SJCRH30 (cell line): ENCODE results near the gene PLCB1. TPM values are rescaled to one million over a fixed set of nuclear protein-coding genes. Genes with fewer than 3 reads are reported as not detected.

Experiments
- DNase-seq, 2 experiments: peaks; one replicate each; pipeline ENCODE4 v3.0.0-alpha.2; 2015 to 2020
- H3K27ac ChIP-seq: fragments of 250-450 bp; sonication (Bioruptor Pico); 2 replicates; pipeline ENCODE4 v1.5.1; 2020; ENCODE audit warnings: mild to moderate bottlenecking, moderate library complexity
- H3K27me3 ChIP-seq: fragments of 250-450 bp; sonication (Bioruptor Pico); 2 replicates; pipeline ENCODE4 v1.5.1; 2020; ENCODE audit warnings: mild to moderate bottlenecking, moderate library complexity
- H3K36me3 ChIP-seq: fragments of 250-450 bp; sonication (Bioruptor Pico); 2 replicates; pipeline ENCODE4 v1.5.1; 2020; ENCODE audit warnings: mild to moderate bottlenecking, moderate library complexity
- H3K4me1 ChIP-seq: fragments of 250-450 bp; sonication (Bioruptor Pico); 2 replicates; pipeline ENCODE4 v1.5.1; 2020; ENCODE audit warnings: mild to moderate bottlenecking, moderate library complexity
- H3K4me3 ChIP-seq: fragments of 250-450 bp; sonication (Bioruptor Pico); 2 replicates; pipeline ENCODE4 v1.5.1; 2020; ENCODE audit warnings: mild to moderate bottlenecking, moderate library complexity
- H3K9me3 ChIP-seq: fragments of 250-450 bp; sonication (Bioruptor Pico); replicated peaks from 2 replicates; pipeline ENCODE4 v1.5.1; 2020; ENCODE audit warnings: mild to moderate bottlenecking, moderate library complexity
- total RNA-seq: library from RNA; depleted of rRNA; stranded (reverse); fragments of >200 nt; shearing (Covaris generic); gene quantifications from 2 replicates; pipeline ENCODE4 v1.2.3, GENCODE V29; 2014

Gene PLCB1
- total RNA-seq, 1 experiment from 2014 or later: 13.4 TPM

DNA sequence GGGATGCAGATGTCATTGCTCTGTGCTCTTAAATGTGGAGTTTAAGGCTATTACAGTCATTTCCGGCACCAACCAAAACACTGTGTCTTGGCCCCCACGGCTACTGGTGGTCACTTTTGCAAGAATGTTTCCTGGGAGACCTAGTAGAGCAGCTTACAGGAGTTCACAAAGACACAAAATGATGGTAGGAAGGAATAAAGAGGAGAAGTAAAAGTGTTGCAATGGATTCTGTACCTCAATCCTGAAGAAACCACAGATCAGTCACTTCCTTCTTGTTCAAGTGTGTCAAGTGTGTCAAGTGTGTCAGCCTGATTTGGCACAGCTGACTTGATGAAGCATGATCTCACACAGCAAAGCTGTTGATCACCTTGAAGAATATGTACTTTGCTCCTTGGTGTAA, 344.0 kb downstream of the PLCB1 start:
- no peaks in the 10 kb centered on the region for H3K9me3 ChIP-seq
- H3K27me3 ChIP-seq: no peaks in the 10 kb centered on the region
- no peak for DNase-seq
- H3K36me3 ChIP-seq: no peaks in the 10 kb centered on the region
- no peak overlapping the region for H3K4me3 ChIP-seq
- H3K4me1 ChIP-seq: no peaks in the 10 kb centered on the region
- no peak overlapping the region for H3K27ac ChIP-seq

- Histone ChIP-seq H3K27me3 (no peaks in the 10 kb centered on the region), H3K4me1 (no peaks in the 10 kb centered on the region), H3K27ac (no peak overlapping the region), H3K4me3 (no peak overlapping the region), H3K9me3 (0 out of 2 replicates have a peak, but pooled peaks cover 3% of the 10 kb centered on the region), H3K36me3 (no peaks in the 10 kb centered on the region)
- DNase-seq: no peak
These were observed 348.5 kb downstream of the PLCB1 start for GRCh38 chr20:8480597-8480996.

- no peak for DNase-seq
- H3K36me3 ChIP-seq: no peaks in the 10 kb centered on the region
- no peak overlapping the region for H3K4me3 ChIP-seq
- no peak overlapping the region for H3K27ac ChIP-seq
- H3K27me3 ChIP-seq: no peaks in the 10 kb centered on the region
- 0 out of 2 replicates have a peak, but pooled peaks cover 3% of the 10 kb centered on the region for H3K9me3 ChIP-seq
- H3K4me1 ChIP-seq: no peaks in the 10 kb centered on the region
These were observed 355.6 kb downstream of the PLCB1 start for GRCh38 chr20:8487696-8488095.

DNA sequence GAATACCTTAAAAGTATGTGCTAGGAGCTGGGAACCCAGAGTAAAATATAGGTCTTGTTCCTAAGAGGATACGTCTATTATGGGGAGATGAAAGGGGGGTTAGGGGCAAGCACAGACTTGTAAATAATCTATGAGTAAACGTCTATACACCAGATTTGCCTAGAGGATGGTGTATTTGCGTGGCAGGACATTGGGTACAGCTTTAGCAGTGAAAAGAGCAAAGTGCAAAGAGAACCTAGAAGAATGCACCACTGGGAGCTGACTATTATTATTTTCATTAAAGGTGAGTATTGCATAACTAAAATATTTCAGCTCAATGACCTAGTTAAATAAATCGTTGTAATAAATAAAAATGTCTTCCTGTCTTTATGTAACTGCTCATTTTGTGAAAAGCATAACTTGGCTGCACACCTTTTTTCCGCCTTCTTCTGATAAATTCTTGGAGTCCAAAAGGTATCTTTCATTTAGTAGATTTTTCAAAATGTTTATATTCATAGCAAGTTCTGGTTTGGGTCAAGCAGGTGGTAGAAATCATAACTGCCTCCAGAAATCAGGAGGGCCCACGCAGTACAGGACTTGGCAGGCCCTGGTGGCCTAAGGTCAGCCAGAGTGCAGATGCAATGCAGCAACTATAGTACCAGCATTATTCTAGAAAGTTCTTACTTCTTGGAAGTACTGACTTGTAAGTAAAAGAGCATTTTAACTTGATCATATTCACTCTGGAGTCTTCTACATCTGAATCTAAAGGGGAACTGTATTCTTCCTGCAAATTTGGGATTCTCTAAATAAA, 357.2 kb downstream of the PLCB1 start:
- Histone ChIP-seq H3K27ac (no peak overlapping the region), H3K27me3 (no peaks in the 10 kb centered on the region), H3K9me3 (no peaks in the 10 kb centered on the region), H3K36me3 (no peaks in the 10 kb centered on the region), H3K4me1 (no peaks in the 10 kb centered on the region), H3K4me3 (no peak overlapping the region)
- no peak for DNase-seq

- no peaks in the 10 kb centered on the region for H3K4me1 ChIP-seq
- no peak for DNase-seq
These were observed 358.2 kb downstream of the PLCB1 start for GRCh38 chr20:8490076-8490830.

DNA sequence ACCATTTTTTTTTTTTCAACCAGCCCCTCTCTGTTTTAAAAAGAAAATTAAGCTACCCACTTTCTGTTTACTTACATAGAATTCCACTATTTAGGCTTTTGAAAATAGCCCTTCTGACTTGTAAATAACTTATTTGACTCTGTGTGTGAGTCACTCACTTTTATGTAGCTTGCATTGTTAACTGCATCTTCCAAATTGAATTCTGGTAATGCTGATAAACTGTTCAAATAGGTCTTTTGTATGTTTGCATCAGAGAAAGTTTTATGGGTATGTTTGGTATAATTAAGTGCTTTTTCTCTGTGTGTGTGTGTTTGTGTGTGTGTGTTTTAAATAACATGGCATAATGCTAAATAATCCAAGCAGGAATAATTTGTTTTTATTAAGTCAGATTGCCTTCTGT, 360.1 kb downstream of the PLCB1 start:
- H3K27ac ChIP-seq: no peak overlapping the region
- no peaks in the 10 kb centered on the region for H3K9me3 ChIP-seq
- no peak for DNase-seq
- H3K27me3 ChIP-seq: no peaks in the 10 kb centered on the region
- no peaks in the 10 kb centered on the region for H3K36me3 ChIP-seq
- H3K4me3 ChIP-seq: no peak overlapping the region
- no peaks in the 10 kb centered on the region for H3K4me1 ChIP-seq

More at GRCh38 chr20:8490076-8490830, 358.2 kb downstream of the PLCB1 start:
- Histone ChIP-seq H3K4me3 (no peak overlapping the region), H3K27ac (no peak overlapping the region), H3K9me3 (no peaks in the 10 kb centered on the region), H3K27me3 (no peaks in the 10 kb centered on the region), H3K36me3 (no peaks in the 10 kb centered on the region)

DNA sequence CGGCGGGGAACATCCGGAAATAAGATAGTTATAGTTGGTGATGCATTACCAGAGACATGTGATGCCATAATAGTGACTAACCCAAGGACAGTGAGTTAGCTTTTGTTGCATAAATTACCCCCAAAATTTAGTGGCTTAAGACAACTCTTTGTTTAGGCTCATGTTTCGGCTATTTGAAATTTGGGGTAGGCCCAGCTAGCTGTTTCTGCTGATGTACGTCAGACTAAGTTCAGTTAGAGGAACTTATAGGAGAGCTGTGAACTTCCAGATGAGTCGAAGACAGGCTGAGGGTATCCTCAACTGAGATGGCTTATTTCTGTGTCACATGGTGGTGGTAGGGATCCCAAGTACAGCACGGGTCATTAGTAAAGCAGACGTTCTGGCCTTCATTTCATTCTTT, 366.5 kb downstream of the PLCB1 start:
- no peak overlapping the region for H3K4me3 ChIP-seq
- no peak for DNase-seq
- no peak overlapping the region for H3K27ac ChIP-seq
- H3K9me3 ChIP-seq: no peaks in the 10 kb centered on the region
- no peaks in the 10 kb centered on the region for H3K27me3 ChIP-seq
- H3K4me1 ChIP-seq: no peaks in the 10 kb centered on the region
- H3K36me3 ChIP-seq: no peaks in the 10 kb centered on the region

DNA sequence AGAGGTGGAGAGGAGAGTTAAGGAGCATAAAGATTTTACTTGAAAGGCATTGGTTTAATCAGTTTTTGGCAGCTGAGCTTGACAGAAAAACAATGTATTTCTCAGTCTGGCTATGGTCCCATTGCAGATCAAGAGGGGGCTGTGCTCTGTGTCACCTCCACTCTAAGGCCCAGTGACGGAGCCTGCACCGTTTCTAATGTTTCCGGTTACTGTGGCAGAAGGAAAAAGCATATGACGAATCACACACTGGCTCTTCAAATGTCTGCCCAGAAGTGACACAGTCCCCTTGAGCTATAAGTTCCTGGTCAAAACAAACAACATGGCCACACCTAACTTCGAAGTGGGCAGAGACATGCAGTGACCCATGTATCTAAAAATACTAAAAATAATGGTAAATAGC, 372.0 kb downstream of the PLCB1 start:
- DNase-seq: no peak
- Histone ChIP-seq H3K27ac (no peak overlapping the region), H3K9me3 (no peaks in the 10 kb centered on the region), H3K4me3 (no peak overlapping the region), H3K27me3 (no peaks in the 10 kb centered on the region), H3K4me1 (no peaks in the 10 kb centered on the region), H3K36me3 (no peaks in the 10 kb centered on the region)

- DNase-seq: no peak
- Histone ChIP-seq H3K4me3 (no peak overlapping the region), H3K4me1 (no peaks in the 10 kb centered on the region), H3K9me3 (no peaks in the 10 kb centered on the region), H3K27ac (no peak overlapping the region), H3K36me3 (no peaks in the 10 kb centered on the region), H3K27me3 (no peaks in the 10 kb centered on the region)
These were observed 373.6 kb downstream of the PLCB1 start for GRCh38 chr20:8505476-8506200.

- no peak overlapping the region for H3K27ac ChIP-seq
- H3K4me1 ChIP-seq: no peaks in the 10 kb centered on the region
- no peaks in the 10 kb centered on the region for H3K36me3 ChIP-seq
- no peak overlapping the region for H3K4me3 ChIP-seq
- H3K9me3 ChIP-seq: no peaks in the 10 kb centered on the region
- no peak for DNase-seq
- H3K27me3 ChIP-seq: no peaks in the 10 kb centered on the region
These were observed 375.2 kb downstream of the PLCB1 start for GRCh38 chr20:8507231-8507630.

GRCh38 chr20:8509809-8510208, 377.7 kb downstream of the PLCB1 start:
- H3K36me3 ChIP-seq: no peaks in the 10 kb centered on the region

GRCh38 chr20:8510808-8511207, 378.7 kb downstream of the PLCB1 start:
- DNase-seq: no peak
- Histone ChIP-seq H3K9me3 (no peaks in the 10 kb centered on the region), H3K4me3 (no peak overlapping the region), H3K36me3 (no peaks in the 10 kb centered on the region), H3K4me1 (no peaks in the 10 kb centered on the region), H3K27ac (no peak overlapping the region), H3K27me3 (no peaks in the 10 kb centered on the region)

More at GRCh38 chr20:8509809-8510208, 377.7 kb downstream of the PLCB1 start:
- no peaks in the 10 kb centered on the region for H3K9me3 ChIP-seq
- no peak overlapping the region for H3K27ac ChIP-seq
- H3K4me3 ChIP-seq: no peak overlapping the region
- DNase-seq: no peak
- H3K27me3 ChIP-seq: no peaks in the 10 kb centered on the region
- no peaks in the 10 kb centered on the region for H3K4me1 ChIP-seq

- Histone ChIP-seq H3K27me3 (no peaks in the 10 kb centered on the region), H3K36me3 (no peaks in the 10 kb centered on the region), H3K4me3 (no peak overlapping the region), H3K4me1 (no peaks in the 10 kb centered on the region), H3K27ac (no peak overlapping the region), H3K9me3 (no peaks in the 10 kb centered on the region)
- no peak for DNase-seq
These were observed 379.9 kb downstream of the PLCB1 start for GRCh38 chr20:8512003-8512402.

DNA sequence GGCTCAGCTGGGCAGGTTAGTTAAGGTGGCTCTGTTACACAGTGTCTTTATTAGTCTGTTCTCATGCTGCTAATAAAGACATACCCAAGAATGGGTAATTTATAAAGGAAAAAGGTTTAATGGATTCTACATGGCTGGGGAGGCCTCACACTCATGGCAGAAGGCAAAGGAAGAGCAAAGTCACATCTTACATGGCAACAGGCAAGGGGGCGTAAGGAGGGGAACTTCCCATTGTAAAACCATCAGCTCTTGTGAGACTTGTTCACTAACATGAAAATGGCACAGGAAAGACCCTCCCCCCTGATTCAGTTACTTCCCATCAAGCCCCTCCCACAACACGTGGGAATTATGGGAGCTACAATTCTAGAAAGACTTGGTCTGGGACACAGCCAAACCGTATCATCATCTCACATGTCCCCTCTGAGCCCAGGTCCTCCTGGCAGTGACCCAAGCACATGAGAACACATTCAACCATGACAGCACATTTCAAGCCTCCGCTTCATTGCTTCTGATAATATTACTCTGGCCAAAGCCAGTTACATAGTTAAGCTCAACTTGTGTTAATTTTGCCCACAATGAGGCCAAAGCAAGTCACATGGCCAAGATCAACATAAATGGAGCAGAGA, 383.9 kb downstream of the PLCB1 start:
- no peaks in the 10 kb centered on the region for H3K27me3 ChIP-seq
- DNase-seq: no peak
- H3K27ac ChIP-seq: no peak overlapping the region
- no peaks in the 10 kb centered on the region for H3K4me1 ChIP-seq
- H3K9me3 ChIP-seq: no peaks in the 10 kb centered on the region
- H3K4me3 ChIP-seq: no peak overlapping the region
- H3K36me3 ChIP-seq: no peaks in the 10 kb centered on the region

DNA sequence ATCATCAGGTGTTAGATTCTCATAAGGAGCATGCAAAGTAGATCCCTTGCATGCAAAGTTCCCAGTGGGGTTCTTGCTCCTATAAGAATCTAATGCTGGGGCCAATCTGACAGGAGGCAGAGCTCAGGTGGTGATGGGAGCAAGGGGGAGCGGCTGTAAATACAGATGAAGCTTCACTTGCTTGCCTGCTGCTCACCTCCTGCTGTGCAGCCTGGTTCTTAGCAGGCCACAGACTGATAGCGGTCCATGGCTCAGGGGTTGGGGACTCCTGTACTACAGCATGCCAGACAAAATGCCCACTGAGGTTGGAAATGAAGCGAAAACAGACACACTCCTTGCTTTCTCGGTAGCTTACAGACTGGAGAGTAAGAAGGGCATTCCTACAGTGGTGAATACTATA, 386.8 kb downstream of the PLCB1 start:
- no peak overlapping the region for H3K27ac ChIP-seq
- DNase-seq: no peak

More for the DNA sequence above, 386.8 kb downstream of the PLCB1 start:
- no peaks in the 10 kb centered on the region for H3K36me3 ChIP-seq
- H3K9me3 ChIP-seq: no peaks in the 10 kb centered on the region
- H3K4me3 ChIP-seq: no peak overlapping the region
- H3K27me3 ChIP-seq: no peaks in the 10 kb centered on the region
- H3K4me1 ChIP-seq: no peaks in the 10 kb centered on the region
